Transverse colon (tissue), 4 donors: ENCODE data around the gene CTH.

Experiments used
- CTCF ChIP-seq, 5 experiments: fragments of 200-600 bp in 3 of 5; fragments of 450-650 bp in 2 of 5; sonication (generic) in 3 of 5; IDR thresholded peaks; 1 replicate in 2 of 5; 2 replicates in 3 of 5; pipeline ENCODE4 v1.5.1; 2016 to 2017; ENCODE audit warnings: antibody characterized with exemption in 5 of 5, inconsistent platforms in 3 of 5, mild to moderate bottlenecking in 2 of 5, moderate library complexity in 1 of 5
- POLR2A ChIP-seq: fragments of 450-650 bp; IDR thresholded peaks from one replicate; pipeline ENCODE4 v1.6.1; 2016; ENCODE audit warnings: antibody characterized with exemption, mild to moderate bottlenecking, moderate library complexity
- POLR2AphosphoS5 ChIP-seq, 3 donors: sonication (generic); formaldehyde crosslinking; IDR thresholded peaks; one replicate each; pipeline ENCODE4 v1.6.1; 2016; ENCODE audit warnings: antibody characterized with exemption in 3 of 3

- TF ChIP-seq CTCF (IDR thresholded peaks at IDR 0.05) (no peak), POLR2A (no peak), POLR2AphosphoS5 (IDR thresholded peaks at IDR 0.05) (no peak)
Measured at GRCh38 chr1:70440642-70441391, 29.7 kb downstream of the CTH start.
